ENCODE data around the gene ZNF157.

ZNF157 gene

GRCh38 chrX:47358387-47359065, 11.9 kb upstream of the ZNF157 start:
- TF ChIP-seq, protein P1, sequence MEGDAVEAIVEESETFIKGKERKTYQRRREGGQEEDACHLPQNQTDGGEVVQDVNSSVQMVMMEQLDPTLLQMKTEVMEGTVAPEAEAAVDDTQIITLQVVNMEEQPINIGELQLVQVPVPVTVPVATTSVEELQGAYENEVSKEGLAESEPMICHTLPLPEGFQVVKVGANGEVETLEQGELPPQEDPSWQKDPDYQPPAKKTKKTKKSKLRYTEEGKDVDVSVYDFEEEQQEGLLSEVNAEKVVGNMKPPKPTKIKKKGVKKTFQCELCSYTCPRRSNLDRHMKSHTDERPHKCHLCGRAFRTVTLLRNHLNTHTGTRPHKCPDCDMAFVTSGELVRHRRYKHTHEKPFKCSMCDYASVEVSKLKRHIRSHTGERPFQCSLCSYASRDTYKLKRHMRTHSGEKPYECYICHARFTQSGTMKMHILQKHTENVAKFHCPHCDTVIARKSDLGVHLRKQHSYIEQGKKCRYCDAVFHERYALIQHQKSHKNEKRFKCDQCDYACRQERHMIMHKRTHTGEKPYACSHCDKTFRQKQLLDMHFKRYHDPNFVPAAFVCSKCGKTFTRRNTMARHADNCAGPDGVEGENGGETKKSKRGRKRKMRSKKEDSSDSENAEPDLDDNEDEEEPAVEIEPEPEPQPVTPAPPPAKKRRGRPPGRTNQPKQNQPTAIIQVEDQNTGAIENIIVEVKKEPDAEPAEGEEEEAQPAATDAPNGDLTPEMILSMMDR (IDR thresholded peaks at IDR 0.05; ENCODE audit: low read depth, low read length, missing control alignments), result no peak
- H3K36me3 ChIP-seq (replicated peaks), result no peaks in the 10 kb centered on the region
- DNase-seq, result no peak
- no peak overlapping the region for H3K27ac ChIP-seq
- H3K4me3 ChIP-seq (ENCODE audit: low read depth, low read length), result no peak overlapping the region
- in situ Hi-C loops (cut with HindIII; ENCODE audit: low pct_ligation_motif_present, low sequenced_read_pairs), result no loop called here
- H3K27me3 ChIP-seq (replicated peaks), result no peaks in the 10 kb centered on the region

- TF ChIP-seq, protein P1 (IDR thresholded peaks at IDR 0.05; ENCODE audit: low read depth, low read length, missing control alignments), result no peak
- Histone ChIP-seq H3K4me3 (ENCODE audit: low read depth, low read length) (no peak overlapping the region), H3K27ac (peak overlapping the region; percentile 86), H3K36me3 (replicated peaks) (no peaks in the 10 kb centered on the region), H3K27me3 (replicated peaks) (no peaks in the 10 kb centered on the region)
- DNase-seq, result no peak
- in situ Hi-C loops (cut with HindIII; ENCODE audit: low pct_ligation_motif_present, low sequenced_read_pairs), result no loop called here
Observed at GRCh38 chrX:47360423-47361179, 9.8 kb upstream of the ZNF157 start.

GRCh38 chrX:47361538-47362511, 8.6 kb upstream of the ZNF157 start:
- in situ Hi-C loops (cut with HindIII; ENCODE audit: low pct_ligation_motif_present, low sequenced_read_pairs), result no loop called here
- H3K36me3 ChIP-seq (replicated peaks), result no peaks in the 10 kb centered on the region
- TF ChIP-seq, protein P1 (IDR thresholded peaks at IDR 0.05; ENCODE audit: low read depth, low read length, missing control alignments), result peak; percentile 15
- peak overlapping the region; percentile 47 for H3K4me3 ChIP-seq (ENCODE audit: low read depth, low read length)
- no peaks in the 10 kb centered on the region for H3K27me3 ChIP-seq (replicated peaks)
- peak overlapping the region; percentile 86 for H3K27ac ChIP-seq
- peak; percentile 96 for DNase-seq

- peak; percentile 62 for DNase-seq
- Histone ChIP-seq H3K36me3 (replicated peaks) (no peaks in the 10 kb centered on the region), H3K4me3 (ENCODE audit: low read depth, low read length) (peak overlapping the region; percentile 49), H3K27ac (no peak overlapping the region), H3K27me3 (replicated peaks) (no peaks in the 10 kb centered on the region)
- TF ChIP-seq, protein P1 (IDR thresholded peaks at IDR 0.05; ENCODE audit: low read depth, low read length, missing control alignments), result peak; percentile 8
- in situ Hi-C loops (cut with HindIII; ENCODE audit: low pct_ligation_motif_present, low sequenced_read_pairs), result no loop called here
Observed at GRCh38 chrX:47366041-47366722, 4.2 kb upstream of the ZNF157 start.

DNA sequence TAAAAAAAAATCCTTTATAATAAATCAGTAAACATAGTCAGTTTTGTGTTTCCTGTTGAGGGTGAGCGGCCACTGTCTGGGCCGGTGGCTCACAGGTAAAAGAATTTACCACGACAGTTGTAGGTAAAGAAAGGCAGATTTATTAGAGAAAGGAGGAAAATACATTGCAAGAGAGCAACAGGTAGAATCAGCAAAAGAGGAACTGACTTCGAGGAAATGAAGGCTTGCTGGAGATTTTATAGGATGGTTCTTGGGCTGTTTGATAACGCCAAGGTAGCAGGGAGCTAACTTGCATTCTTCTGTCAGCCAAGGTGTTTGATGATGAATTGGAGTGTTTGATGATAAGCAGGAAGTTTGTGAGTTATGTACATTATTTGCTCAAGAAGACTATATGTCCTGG, 2.8 kb downstream of the ZNF157 start:
- Histone ChIP-seq H3K36me3 (replicated peaks) (no peaks in the 10 kb centered on the region), H3K27ac (no peak overlapping the region), H3K4me3 (ENCODE audit: low read depth, low read length) (no peak overlapping the region), H3K27me3 (replicated peaks) (no peaks in the 10 kb centered on the region)
- DNase-seq, result no peak
- in situ Hi-C loops (cut with HindIII; ENCODE audit: low pct_ligation_motif_present, low sequenced_read_pairs), result no loop called here
- TF ChIP-seq, protein P1 (IDR thresholded peaks at IDR 0.05; ENCODE audit: low read depth, low read length, missing control alignments), result no peak

Measured in brain microvascular endothelial cell (primary cell).